Natural killer cell treated with Interleukin-12 subunit alpha and Interleukin-12 subunit beta and Interleukin-15 and Interleukin-18, amount 100 ng/mL, for 72 hours (primary cell): ENCODE measurements around the gene VAMP2. TPM values are rescaled to one million over a fixed set of nuclear protein-coding genes. Genes with fewer than 3 reads are reported as not detected.

Source experiments
- ATAC-seq, 2 donors: fragments of 150-1000 bp; cut with Tn5 transposase in 1 of 2; sonication (Bioruptor Pico), chemical (Tn5 transposase) in 1 of 2; 2 replicates each; pipeline ENCODE4 v1.10.0; 2021
- DNase-seq: peaks from one replicate; pipeline ENCODE4 v3.0.0; 2022; ENCODE audit warnings: low spot score
- H3K27ac Mint-ChIP-seq, 2 donors: 1 replicate in 1 of 2; 2 replicates in 1 of 2; pipeline ENCODE4 v1.8.0; 2022; ENCODE audit warnings: mixed read lengths in 2 of 2, mild to moderate bottlenecking in 1 of 2, moderate library complexity in 1 of 2
- H3K27me3 Mint-ChIP-seq, 2 donors: 1 replicate in 1 of 2; 2 replicates in 1 of 2; pipeline ENCODE4 v1.8.0; 2022; ENCODE audit warnings: mixed read lengths in 2 of 2
- H3K36me3 Mint-ChIP-seq: one replicate; pipeline ENCODE4 v1.8.0; 2022; ENCODE audit warnings: mixed read lengths
- H3K4me1 Mint-ChIP-seq, 2 donors: 1 replicate in 1 of 2; 2 replicates in 1 of 2; pipeline ENCODE4 v1.8.0; 2022; ENCODE audit warnings: low read depth in 2 of 2, mixed read lengths in 2 of 2, mild to moderate bottlenecking in 1 of 2
- H3K4me3 Mint-ChIP-seq: one replicate; pipeline ENCODE4 v1.8.0; 2022; ENCODE audit warnings: mixed read lengths
- H3K9me3 Mint-ChIP-seq: 2 replicates; pipeline ENCODE4 v1.8.0; 2022; ENCODE audit warnings: mixed read lengths
- total RNA-seq, 2 donors: library from RNA; stranded (reverse); gene quantifications; one replicate each; pipeline ENCODE4 v1.2.3, GENCODE V29; 2022

VAMP2 gene
- total RNA-seq, 2 donors from 2014 or later: 54.6 to 73.0 TPM

- Mint-ChIP-seq H3K27me3 (peaks cover 27 to 36% of the 10 kb centered on the region in 2 donors), H3K4me1 (peaks cover 74 to 82% of the 10 kb centered on the region in 2 donors), H3K9me3 (no peaks in the 10 kb centered on the region), H3K27ac (no peak overlapping the region), H3K36me3 (no peaks in the 10 kb centered on the region), H3K4me3 (peak overlapping the region; percentile 96)
- no peak for ATAC-seq
- DNase-seq: no peak
Observed at GRCh38 chr17:8122924-8123694, 39.6 kb downstream of the VAMP2 start.

- Mint-ChIP-seq H3K36me3 (no peaks in the 10 kb centered on the region), H3K27me3 (peaks cover 30 to 36% of the 10 kb centered on the region in 2 donors), H3K9me3 (no peaks in the 10 kb centered on the region), H3K27ac (no peak overlapping the region), H3K4me1 (peaks cover 80 to 88% of the 10 kb centered on the region in 2 donors), H3K4me3 (peak overlapping the region; percentile 96)
- ATAC-seq (no peak), DNase-seq (no peak)
Observed at GRCh38 chr17:8122422-8122923, 40.3 kb downstream of the VAMP2 start.

- H3K9me3 Mint-ChIP-seq: no peaks in the 10 kb centered on the region
- no peaks in the 10 kb centered on the region for H3K36me3 Mint-ChIP-seq
- DNase-seq (no peak), ATAC-seq (peak; percentile 34 to 40)
- H3K4me1 Mint-ChIP-seq: peaks cover 74 to 82% of the 10 kb centered on the region in 2 donors
- peak overlapping the region; percentile 96 for H3K4me3 Mint-ChIP-seq
- peaks cover 25 to 30% of the 10 kb centered on the region in 2 donors for H3K27me3 Mint-ChIP-seq
- H3K27ac Mint-ChIP-seq: no peak overlapping the region
Observed at GRCh38 chr17:8121681-8122421, 40.9 kb downstream of the VAMP2 start.

- Mint-ChIP-seq H3K4me1 (peaks cover 71 to 77% of the 10 kb centered on the region in 2 donors), H3K9me3 (no peaks in the 10 kb centered on the region), H3K4me3 (peak overlapping the region; percentile 96), H3K36me3 (no peaks in the 10 kb centered on the region), H3K27me3 (peaks cover 27 to 29% of the 10 kb centered on the region in 2 donors), H3K27ac (peak overlapping the region; percentile 98 to 99)
- no peak for ATAC-seq
- DNase-seq: no peak
Observed at GRCh38 chr17:8121407-8121680, 41.4 kb downstream of the VAMP2 start.

- Mint-ChIP-seq H3K27ac (peak overlapping the region; percentile 98 to 99), H3K4me3 (peak overlapping the region; percentile 96), H3K9me3 (no peaks in the 10 kb centered on the region), H3K27me3 (peaks cover 32 to 33% of the 10 kb centered on the region in 2 donors), H3K36me3 (no peaks in the 10 kb centered on the region), H3K4me1 (peaks cover 66 to 72% of the 10 kb centered on the region in 2 donors)
- ATAC-seq (peak; percentile 22 to 33), DNase-seq (peak; percentile 77)
Observed at GRCh38 chr17:8120520-8121406, 42.0 kb downstream of the VAMP2 start.

- Mint-ChIP-seq H3K4me1 (peaks cover 59 to 62% of the 10 kb centered on the region in 2 donors), H3K36me3 (no peaks in the 10 kb centered on the region)
- peak; percentile 71 to 79 for ATAC-seq
Observed at GRCh38 chr17:8119581-8120519, 42.9 kb downstream of the VAMP2 start.

GRCh38 chr17:8118769-8119580 lies 43.8 kb downstream of the VAMP2 start:
- peak overlapping the region; percentile 98 to 99 for H3K27ac Mint-ChIP-seq
- DNase-seq (peak; percentile 89), ATAC-seq (peak; percentile 79 to 85)
- H3K4me1 Mint-ChIP-seq: peaks cover 50 to 55% of the 10 kb centered on the region in 2 donors
- H3K9me3 Mint-ChIP-seq: no peaks in the 10 kb centered on the region
- no peaks in the 10 kb centered on the region for H3K36me3 Mint-ChIP-seq
- H3K4me3 Mint-ChIP-seq: peak overlapping the region; percentile 96
- H3K27me3 Mint-ChIP-seq: peaks cover 32 to 40% of the 10 kb centered on the region in 2 donors

More at GRCh38 chr17:8119581-8120519, 42.9 kb downstream of the VAMP2 start:
- Mint-ChIP-seq H3K4me3 (peak overlapping the region; percentile 96), H3K9me3 (no peaks in the 10 kb centered on the region), H3K27me3 (peaks cover 34 to 38% of the 10 kb centered on the region in 2 donors), H3K27ac (peak overlapping the region; percentile 98 to 99)
- peak; percentile 82 for DNase-seq

GRCh38 chr17:8117980-8118768 lies 44.6 kb downstream of the VAMP2 start, which contains the start of gene ALOXE3:
TSS of gene ALOXE3 (minus strand) at chr17:8118514. CDS start at chr17:8117990, 524 bp downstream.
- Mint-ChIP-seq H3K4me3 (peak within 1 kb of the TSS; percentile 96), H3K27me3 (peaks cover 30 to 37% of the 10 kb centered on the region in 2 donors), H3K9me3 (no peaks in the 10 kb centered on the region), H3K27ac (peak within 1 kb of the TSS; percentile 98 to 99), H3K4me1 (peaks cover 44 to 47% of the 10 kb centered on the region in 2 donors), H3K36me3 (no peaks in the 10 kb centered on the region)
- ATAC-seq: no peak
- DNase-seq: no peak

GRCh38 chr17:8117367-8117979 lies 45.3 kb downstream of the VAMP2 start:
- no peak for ATAC-seq
- peak overlapping the region in 1 of 2 donors; percentile 99 for H3K27ac Mint-ChIP-seq

GRCh38 chr17:8116776-8117175 lies 46.0 kb downstream of the VAMP2 start:
- H3K27ac Mint-ChIP-seq: no peak overlapping the region
- peaks cover 36 to 38% of the 10 kb centered on the region in 2 donors for H3K4me1 Mint-ChIP-seq
- ATAC-seq (no peak), DNase-seq (no peak)
- peaks cover 34 to 36% of the 10 kb centered on the region in 2 donors for H3K27me3 Mint-ChIP-seq
- no peaks in the 10 kb centered on the region for H3K9me3 Mint-ChIP-seq
- H3K4me3 Mint-ChIP-seq: no peak overlapping the region
- no peaks in the 10 kb centered on the region for H3K36me3 Mint-ChIP-seq

More at GRCh38 chr17:8117367-8117979, 45.3 kb downstream of the VAMP2 start:
- no peak for DNase-seq
- H3K4me3 Mint-ChIP-seq: peak overlapping the region; percentile 96
- H3K36me3 Mint-ChIP-seq: no peaks in the 10 kb centered on the region
- H3K9me3 Mint-ChIP-seq: no peaks in the 10 kb centered on the region
- peaks cover 34 to 35% of the 10 kb centered on the region in 2 donors for H3K27me3 Mint-ChIP-seq
- H3K4me1 Mint-ChIP-seq: peaks cover 38 to 40% of the 10 kb centered on the region in 2 donors

- no peaks in the 10 kb centered on the region for H3K36me3 Mint-ChIP-seq
- peaks cover 44 to 49% of the 10 kb centered on the region in 2 donors for H3K27me3 Mint-ChIP-seq
- peaks cover 0 to 9% of the 10 kb centered on the region in 2 donors for H3K4me1 Mint-ChIP-seq
- H3K9me3 Mint-ChIP-seq: no peaks in the 10 kb centered on the region
- H3K27ac Mint-ChIP-seq: no peak overlapping the region
- no peak for ATAC-seq
- H3K4me3 Mint-ChIP-seq: no peak overlapping the region
- DNase-seq: no peak
Observed at GRCh38 chr17:8110907-8111306, 51.8 kb downstream of the VAMP2 start.
